ENCODE measurements around the gene CDC14A.
A peak's percentile ranks its signal among the peaks of the same experiment; 100 is the strongest.
"Not testable (repeated sequence)": the region's sequence is repeated elsewhere in the genome, so short reads cannot be mapped to it uniquely, and the experiment has no call there.

Gene CDC14A

GRCh38 chr1:100337878-100338277 lies 14.4 kb upstream of the CDC14A start:
- DNase-seq = not testable (repeated sequence)

DNA sequence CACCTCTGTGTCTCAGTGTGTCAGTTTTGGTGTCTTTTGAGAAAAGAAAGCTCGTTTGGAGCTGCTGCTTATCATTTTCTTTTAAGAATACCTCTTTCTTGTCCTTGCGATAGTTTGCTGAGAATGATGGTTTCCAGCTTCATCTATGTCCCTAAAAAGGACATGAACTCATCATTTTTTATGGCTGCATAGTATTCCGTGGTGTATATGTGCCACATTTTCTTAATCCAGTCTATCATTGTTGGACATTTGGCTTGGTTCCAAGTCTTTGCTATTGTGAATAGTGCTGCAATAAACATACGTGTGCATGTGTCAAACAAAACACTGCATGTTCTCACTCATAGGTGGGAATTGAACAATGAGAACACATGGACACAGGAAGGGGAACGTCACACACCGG lies 12.6 kb upstream of the CDC14A start:
- DNase-seq = not testable (repeated sequence)

DNA sequence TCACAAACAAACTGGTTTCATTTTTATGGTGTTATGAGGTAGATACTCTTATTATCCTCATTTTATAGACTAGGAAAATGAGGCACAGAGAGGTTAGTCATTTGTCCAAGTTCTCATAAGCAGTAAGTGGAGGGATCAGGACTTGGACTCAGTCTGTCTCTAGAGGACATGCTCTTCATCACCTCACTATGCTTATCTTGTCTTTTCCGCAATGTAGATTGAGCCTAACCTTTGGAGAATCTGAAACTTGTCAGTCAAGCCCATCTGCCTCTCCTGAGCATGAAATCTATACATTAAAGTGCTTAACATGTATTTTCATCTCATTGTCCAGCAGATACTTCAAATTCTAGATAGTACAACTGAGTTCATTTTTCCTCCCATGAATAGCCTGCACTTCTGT lies 11.8 kb upstream of the CDC14A start:
- DNase-seq = no peak

GRCh38 chr1:100342348-100342747 lies 10.0 kb upstream of the CDC14A start:
- DNase-seq = no peak

DNA sequence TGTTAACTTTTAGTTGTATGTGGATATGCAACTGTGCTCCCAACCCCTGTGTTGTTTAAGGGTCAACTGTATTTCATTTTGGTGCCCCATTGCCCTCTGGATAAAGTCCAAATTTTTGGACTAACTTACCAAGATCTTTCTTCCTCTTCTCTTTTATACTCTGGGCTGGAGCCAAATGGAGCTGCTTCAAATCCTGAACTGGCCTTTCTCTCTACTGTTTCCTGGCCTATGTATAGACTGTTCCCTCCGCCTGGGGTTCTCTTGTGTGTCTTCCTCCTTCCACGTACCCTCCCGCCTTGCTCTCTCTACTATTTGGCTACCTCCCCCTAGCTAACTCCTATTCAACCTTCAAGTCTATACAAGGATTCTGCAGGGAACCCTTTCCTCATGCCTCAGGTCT lies 8.4 kb upstream of the CDC14A start:
- no peak for DNase-seq

GRCh38 chr1:100344774-100345173 lies 7.5 kb upstream of the CDC14A start:
- no peak for DNase-seq

GRCh38 chr1:100346387-100346786 lies 5.9 kb upstream of the CDC14A start:
- DNase-seq = no peak

- DNase-seq = no peak
Measured at GRCh38 chr1:100347009-100347966, 5.0 kb upstream of the CDC14A start.

DNA sequence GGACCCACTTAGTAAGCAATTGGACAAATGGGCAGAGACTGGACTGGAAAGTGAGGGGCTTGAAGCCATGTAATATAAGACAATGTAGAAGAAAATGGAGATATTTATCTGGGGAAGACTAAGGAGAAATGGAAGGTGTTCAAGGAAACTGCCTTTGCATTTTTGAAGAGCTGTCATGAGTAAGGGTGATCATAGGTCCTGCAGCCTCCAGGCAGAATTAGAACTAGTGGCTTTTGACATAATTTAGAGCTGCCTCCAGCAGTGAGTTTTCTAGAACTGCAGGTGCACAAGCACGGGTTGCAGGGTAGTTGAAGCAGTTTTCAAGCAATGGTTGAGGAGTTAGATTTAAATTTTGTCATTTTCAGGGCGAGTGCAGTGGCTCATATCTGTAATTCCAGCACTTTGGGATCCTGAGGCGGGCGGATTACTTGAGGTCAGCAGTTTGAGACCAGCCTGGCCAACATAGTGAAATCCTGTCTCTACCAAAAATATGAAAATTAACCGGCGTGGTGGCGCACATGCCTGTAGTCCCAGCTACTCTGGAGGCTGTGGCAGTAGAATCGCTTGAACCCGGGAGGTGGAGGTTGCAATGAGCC lies 3.7 kb upstream of the CDC14A start:
- no peak for DNase-seq

DNA sequence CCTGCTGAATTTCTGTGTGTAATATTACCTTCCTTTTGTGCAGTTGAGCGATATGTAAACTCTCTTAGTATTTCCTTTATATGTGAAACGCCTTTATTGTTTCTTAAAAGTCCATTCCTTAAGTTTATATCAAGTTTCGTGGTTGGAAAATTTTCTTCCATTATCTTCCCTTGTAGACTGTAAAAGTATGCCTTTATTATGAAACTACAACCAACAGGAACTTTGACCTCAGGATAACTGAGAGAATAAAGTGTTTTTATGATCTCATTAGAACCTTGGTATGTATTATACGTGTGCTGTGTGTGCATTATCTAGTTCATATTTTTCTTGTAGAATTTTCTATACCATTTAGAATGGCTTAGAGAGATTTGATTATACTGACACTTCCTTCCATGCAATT lies 3.1 kb upstream of the CDC14A start:
- DNase-seq = no peak

DNA sequence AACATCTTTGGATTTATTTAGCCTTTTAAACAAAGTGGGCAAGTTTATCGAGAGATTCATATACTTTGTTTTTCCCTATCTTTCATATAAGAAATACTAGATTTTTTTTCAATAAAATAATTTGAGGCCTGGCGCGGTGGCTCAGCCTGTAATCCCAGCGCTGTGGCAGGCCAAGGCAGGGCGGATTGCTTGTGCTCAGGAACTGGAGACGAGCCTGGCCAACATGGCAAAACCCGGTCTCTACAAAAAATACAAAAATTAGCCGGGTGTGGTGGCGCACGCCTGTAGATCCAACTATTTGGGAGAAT lies 1.6 kb upstream of the CDC14A start:
- DNase-seq = no peak

GRCh38 chr1:100351095-100351887 lies 1.0 kb upstream of the CDC14A start:
- peak; percentile 77 for DNase-seq

DNA sequence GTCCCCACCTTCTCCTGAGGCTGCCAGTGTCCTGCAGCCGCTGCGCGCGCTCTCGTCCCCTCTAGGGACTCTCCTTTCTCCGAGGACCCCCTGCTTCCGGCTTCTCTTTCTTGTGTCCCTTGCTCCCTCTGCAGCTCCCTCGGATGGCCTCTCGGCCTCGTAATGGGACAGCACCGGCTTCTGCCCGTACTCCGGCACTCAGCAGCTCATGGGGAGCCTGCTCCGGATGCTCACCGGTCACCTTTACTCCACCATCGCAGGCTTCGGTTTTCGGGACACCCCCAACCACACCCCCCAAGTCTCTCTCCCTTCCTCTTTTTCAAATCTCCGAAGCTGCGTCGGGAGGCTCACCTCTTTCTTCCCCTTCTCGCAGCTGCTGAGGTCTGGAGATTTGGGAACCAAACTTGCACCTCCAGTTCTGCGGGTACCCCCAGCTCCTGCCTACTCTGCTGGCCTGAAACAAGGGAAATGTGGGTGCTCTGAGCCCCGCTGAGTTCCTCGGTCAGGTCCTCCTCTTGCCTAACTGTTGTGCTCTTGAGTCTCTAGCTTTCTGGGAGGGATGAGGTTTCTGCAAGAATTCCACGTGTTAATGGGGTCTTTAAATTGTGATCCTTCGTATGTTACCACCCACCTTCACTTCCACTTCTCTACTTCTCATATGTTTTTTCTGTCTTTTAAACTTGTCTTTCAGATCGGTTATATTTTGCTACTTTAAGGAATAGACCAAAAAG lies 930 bp downstream of the CDC14A start:
- DNase-seq = peak; percentile 60

- DNase-seq = no peak
Measured at GRCh38 chr1:100353988-100354387, 1.7 kb downstream of the CDC14A start.

GRCh38 chr1:100354971-100355394 lies 2.7 kb downstream of the CDC14A start:
- DNase-seq = no peak

DNA sequence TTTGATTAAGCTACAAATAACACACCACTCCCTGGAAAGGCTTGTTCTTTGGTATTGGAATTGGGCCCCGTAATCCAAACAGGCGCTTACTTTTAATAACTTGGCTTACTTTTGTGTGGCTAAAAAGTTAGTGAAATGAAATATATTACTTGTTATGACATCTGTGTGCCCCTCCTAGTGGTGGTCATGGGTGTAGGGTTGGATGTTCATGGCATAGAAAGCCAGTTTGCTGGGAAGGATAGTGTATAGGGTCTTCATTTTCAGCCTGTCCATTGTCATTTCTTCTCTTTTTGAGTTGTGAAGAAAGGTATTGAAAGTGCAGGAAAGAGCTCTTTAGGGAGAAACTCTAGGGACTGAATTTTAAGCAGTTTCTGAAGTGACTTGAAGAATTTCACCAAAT lies 5.9 kb downstream of the CDC14A start:
- no peak for DNase-seq

GRCh38 chr1:100359139-100359538 lies 6.8 kb downstream of the CDC14A start:
- DNase-seq = no peak

- DNase-seq = no peak
Measured at GRCh38 chr1:100360790-100361510, 8.6 kb downstream of the CDC14A start.

- no peak for DNase-seq
Measured at GRCh38 chr1:100361511-100362089, 9.3 kb downstream of the CDC14A start.

GRCh38 chr1:100362821-100363466 lies 10.6 kb downstream of the CDC14A start:
- no peak for DNase-seq

GRCh38 chr1:100363831-100364230 lies 11.5 kb downstream of the CDC14A start:
- DNase-seq = no peak
